ENCODE results near the gene SMC1A.

DNA sequence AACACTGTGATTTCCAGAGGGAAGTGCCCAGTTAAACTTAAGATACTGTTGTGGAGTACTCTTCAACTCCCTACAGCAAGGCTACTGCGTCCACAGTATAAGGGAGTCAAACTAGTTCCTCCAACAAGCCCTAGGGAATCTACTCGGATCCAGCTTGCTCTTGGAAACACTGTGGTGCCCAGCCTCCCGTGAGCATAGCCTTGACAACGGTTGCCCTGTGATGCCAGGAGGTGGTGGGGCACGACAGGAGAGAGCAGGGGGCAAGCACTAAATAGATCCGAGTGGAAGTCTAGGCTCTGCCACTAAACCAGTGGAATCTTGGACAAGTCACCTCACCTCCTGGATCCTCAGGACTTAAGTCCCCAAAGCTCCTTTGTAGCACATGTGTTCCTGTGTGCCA, 45.6 kb downstream of the SMC1A start:
- TF ChIP-seq, protein P1, sequence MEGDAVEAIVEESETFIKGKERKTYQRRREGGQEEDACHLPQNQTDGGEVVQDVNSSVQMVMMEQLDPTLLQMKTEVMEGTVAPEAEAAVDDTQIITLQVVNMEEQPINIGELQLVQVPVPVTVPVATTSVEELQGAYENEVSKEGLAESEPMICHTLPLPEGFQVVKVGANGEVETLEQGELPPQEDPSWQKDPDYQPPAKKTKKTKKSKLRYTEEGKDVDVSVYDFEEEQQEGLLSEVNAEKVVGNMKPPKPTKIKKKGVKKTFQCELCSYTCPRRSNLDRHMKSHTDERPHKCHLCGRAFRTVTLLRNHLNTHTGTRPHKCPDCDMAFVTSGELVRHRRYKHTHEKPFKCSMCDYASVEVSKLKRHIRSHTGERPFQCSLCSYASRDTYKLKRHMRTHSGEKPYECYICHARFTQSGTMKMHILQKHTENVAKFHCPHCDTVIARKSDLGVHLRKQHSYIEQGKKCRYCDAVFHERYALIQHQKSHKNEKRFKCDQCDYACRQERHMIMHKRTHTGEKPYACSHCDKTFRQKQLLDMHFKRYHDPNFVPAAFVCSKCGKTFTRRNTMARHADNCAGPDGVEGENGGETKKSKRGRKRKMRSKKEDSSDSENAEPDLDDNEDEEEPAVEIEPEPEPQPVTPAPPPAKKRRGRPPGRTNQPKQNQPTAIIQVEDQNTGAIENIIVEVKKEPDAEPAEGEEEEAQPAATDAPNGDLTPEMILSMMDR (IDR thresholded peaks at IDR 0.05): no peak
- TF ChIP-seq POLR2A (IDR thresholded peaks at IDR 0.05): no peak

All from right lobe of liver (tissue), 4 donors.